Activated CD4-positive, alpha-beta T cell treated with anti-CD3 and anti-CD28 coated beads, Interleukin-2, amount 50 U/mL, for 16 hours (primary cell): Measurements from ENCODE around the gene FIS1.
A peak's percentile ranks its signal among the peaks of the same experiment; 100 is the strongest.
"Not testable (repeated sequence)": the region's sequence is repeated elsewhere in the genome, so short reads cannot be mapped to it uniquely, and the experiment has no call there.

ENCODE experiments used
- DNase-seq: peaks from one replicate; pipeline ENCODE4 v3.0.0-alpha.2; 2020

The FIS1 gene

DNA sequence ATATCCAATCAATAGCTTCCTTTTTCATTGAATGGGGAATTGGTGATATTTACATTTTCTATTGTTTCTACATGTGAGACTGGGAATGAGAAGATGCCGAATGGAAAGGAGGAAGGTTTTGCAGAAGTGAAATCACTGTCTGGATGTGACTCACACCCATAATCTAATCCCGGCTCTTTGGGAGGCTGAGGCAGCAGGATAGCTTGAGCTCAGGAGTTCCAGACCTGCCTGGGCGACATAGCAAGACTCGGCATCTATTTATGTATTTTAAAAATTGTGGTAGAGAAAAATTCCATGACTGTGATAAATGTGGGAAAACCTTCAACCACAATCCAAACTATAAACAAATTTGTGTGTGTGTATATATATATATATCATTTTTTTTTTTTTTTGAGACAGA lies 10.9 kb upstream of the FIS1 start:
- no peak for DNase-seq

DNA sequence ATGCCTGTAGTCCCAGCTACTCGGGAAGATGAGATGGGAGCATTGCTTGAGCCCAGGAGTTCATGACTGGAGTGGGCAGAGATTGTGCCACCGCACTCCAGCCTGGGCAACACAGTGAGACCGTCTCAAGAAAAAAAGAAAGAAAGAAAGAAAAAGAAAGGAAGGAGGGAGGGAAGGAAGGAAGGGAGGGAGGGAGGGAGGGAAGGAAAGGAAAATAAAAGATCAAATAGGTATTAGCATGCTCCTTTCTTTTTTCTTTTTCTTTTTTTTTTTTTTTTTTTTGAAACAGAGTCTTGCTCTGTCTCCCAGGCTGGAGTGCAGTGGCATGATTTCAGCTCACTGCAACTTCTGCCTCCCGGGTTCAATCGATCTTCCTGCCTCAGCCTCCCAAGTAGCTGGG lies 8.3 kb upstream of the FIS1 start:
- DNase-seq = not testable (repeated sequence)

DNA sequence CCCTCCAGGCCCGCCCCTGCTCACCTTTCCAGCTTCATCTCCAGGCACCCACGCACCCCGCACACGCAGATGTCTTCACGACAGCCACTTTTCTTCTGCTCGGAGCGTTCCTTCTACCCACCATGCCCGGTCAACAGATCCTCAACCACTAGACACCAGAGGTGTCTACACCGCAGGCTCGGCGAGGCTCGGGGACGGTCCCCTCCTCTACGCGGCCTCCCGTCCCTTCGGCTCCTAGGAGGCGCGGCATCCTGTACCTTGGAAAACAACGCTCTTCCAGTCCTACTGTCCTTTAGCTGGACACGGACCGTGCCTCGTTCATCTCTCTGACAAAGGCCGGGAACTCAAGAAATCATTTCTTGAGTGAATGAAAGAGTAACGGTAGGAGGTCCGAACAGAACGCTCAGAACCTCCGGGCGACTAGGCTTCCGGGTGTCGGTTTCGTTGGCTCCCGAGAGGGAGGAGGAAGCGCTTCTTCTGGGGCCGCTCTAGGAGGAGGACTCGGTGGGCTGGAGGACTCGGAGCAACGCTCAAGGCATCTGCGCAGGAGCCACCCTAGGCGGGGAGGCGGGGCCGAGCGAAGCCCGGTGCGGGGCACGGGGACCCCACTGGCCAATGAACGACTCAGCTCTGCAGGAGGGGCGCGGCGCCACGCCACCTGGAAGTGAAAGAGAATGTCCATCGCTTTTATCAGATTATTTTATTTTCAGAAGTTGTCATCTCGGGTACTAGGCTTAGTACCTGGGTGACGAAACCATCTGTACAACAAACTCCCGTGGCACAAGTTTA lies 7.2 kb upstream of the FIS1 start:
- DNase-seq = peak; percentile 99

DNA sequence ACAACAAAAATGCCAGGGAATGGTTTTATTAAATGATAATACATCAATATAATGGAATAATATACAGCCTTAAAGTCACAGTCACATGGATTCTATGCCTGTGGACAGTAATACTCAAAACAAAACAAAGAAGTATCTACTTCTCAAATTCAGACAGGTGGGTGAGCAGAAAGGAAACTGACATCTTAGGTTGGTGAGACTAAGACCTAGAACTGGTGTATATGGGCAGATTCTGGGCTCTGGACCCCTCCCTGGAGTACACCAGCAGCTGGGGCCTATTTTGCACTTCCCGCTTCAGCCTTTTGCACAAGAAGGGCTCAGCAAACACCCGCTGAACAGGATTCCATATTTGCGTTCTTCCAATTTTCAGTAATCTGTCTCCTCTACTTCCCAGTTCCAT lies 5.4 kb upstream of the FIS1 start:
- peak; percentile 38 for DNase-seq

DNA sequence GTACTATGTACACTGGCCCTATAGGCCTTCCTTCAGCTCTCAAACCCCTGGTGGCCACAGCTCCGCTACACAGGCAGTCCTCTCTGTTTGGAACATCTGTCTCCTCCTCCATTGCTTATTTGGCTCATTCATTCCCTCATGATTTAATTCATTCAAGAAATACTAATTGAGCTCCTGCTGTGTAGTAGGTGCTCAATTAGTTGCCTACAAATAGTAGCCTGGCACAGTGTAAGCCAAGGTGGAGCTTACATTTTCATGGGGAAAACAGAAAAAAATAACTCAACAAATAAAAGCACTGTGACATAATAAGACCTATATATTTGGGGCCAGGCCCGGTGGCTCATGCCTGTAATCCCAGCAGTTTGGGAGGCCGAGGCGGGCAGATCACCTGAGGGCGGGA lies 3.4 kb upstream of the FIS1 start:
- no peak for DNase-seq

DNA sequence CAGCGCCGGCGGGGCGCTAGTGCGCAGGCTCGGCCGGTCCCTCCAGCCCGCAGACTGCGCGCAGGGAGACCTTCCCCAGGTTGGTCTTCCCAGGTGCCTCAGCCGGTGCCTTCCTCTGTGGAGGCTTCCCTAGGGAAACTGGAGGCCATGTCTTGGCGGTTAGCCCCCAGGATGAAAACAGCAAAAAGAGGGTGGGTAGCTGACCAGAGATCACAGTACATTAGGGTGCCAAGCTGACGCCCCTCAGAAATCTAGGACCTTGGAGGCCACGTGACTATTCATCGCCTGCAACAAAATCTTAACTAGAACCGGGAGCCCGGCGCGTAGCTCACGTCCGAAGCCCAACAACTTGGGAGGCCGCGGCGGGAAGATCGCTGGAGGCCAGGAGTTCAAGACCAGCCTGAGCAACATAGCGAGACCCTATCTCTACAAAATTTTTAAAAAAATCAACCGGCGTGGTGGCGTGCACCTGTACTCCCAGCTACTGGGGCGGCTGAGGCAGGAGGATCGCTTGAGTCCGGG lies 327 bp upstream of the FIS1 start:
- no peak for DNase-seq

DNA sequence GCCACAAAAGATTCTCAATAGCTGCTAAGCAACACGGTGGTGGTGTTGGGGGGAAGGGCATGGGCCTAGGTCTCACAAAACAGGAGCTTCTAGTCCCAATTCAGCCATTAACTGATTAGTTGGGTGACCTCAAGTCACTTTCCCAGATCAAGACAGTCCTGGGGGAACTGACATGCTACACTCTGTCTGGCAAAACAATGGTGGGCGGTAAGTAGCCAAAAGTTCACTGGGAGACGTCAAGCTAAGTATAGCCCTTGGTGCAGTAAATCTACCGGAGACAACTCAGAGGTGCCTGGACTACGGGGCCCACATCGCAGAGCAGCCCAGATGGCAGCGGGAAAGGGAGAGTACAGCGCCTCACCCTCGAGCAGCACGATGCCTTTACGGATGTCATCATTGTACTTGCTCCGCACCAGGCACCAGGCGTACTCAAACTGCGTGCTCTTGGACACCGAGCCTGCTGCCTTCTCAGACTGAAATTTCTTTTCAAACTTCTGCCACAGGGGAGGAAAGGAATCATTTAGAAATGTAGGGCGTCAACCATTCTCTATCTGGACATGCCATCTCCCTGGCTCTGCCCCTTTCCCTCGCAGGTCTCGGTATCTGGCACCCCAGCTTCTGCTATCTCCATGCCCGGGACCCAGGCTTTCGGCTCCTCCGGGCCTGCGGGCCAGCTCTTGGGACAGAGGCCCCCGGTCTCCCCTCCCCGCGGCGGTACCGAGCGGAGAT lies 1.1 kb downstream of the FIS1 start:
- DNase-seq = peak; percentile 19

DNA sequence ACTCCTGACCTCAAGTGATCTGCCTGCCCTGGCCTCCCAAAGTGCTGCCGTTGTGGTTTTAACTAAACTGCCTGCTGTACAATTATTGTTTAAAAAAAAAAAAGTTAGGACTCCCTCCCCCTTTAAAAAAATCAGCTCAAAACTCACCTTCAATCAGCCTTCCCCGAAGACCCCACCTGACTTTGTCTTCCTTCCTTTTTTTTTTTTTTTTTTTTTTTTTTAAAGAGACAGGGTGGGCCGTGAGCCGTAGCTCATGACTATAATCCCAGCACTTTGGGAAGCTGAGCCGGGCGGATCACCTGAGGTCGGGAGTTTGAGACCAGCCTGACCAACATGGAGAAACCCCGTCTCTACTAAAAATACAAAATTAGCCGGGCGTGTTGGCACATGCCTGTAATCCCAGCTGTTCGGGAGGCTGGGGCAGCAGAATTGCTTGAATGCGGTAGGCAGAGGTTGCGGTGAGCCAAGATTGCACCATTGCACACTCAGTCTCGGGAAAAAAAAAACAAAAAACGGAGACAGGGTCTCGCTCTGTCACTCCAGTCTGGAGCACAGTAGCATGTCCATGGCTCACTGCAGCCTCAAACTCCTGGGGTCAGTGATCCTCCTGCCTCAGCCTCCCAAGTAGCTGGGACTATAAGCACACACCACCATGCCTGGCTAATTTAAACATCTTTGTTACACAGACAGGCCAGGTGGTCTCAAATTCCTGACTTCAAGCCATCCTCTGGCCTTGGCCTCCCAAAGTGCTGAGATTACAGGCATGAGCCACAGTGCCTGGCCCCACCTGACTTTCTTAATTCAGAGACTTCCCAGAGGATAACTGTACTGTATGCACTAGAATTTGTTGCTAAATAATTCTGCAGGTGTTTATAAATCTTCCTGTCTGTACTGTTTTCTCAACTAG lies 3.2 kb downstream of the FIS1 start:
- no peak for DNase-seq

DNA sequence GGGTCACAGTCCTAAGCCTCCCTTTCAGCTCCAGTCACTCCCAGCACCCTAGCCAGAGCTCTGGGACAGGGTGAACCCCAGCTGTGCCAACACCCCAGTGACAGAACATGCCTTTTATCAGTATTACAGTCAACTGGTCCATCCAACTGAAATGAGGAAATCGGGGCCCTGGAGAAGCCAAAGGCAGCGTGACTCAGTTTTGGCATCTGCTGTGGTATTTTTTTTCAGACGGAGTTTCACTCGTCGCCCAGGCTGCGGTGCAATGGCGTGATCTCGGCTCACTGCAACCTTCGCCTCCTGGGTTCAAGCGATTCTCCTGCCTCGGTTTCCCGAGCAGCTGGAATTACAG lies 3.9 kb downstream of the FIS1 start:
- no peak for DNase-seq

DNA sequence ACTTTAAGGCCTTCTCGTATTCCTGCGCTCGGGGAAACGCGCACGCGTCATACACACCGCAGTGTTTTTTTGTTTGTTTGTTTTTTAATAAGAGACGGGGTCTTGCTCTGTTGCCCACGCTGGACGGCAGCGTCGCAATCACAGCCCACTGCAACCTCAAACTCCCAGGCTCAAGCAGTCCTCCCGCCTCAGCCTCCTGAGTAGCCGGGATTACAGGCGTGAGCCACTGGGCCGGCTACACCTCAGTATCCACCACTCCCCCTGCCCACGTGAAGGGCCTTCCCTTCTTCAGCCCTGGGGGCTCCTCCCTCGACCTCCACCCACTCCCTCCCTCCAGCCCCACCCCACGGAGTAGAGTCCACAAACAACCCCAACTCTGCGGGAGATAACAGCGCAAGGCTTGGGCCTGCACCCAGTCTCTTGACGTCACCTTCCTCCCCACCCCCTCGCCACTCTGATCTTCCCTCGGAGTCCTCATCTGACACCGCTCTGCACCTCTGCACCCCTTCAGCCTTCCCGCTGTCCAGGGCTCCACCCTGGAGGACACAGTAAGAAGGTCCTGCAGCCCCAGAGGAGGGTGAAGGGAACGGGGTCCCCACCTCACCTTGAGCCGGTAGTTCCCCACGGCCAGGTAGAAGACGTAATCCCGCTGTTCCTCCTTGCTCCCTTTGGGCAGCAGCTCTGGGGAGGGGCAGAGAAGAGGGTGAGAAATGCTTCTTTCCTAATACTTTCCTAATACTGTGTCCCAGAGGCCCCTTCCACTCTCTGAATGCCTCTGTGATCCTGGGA lies 4.5 kb downstream of the FIS1 start:
- no peak for DNase-seq

DNA sequence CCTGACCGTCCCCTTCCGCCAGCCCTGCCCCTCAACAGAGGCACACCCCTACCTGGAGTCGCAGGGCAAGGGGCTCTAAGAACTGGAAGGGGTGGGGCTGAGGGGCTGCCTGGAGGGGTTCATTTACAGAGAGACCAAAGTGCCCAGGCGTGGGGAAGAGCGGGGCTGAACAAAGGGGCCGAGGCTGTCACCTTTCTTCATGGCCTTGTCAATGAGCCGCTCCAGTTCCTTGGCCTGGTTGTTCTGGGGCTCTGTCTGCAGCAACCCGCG lies 5.0 kb downstream of the FIS1 start:
- DNase-seq = no peak

DNA sequence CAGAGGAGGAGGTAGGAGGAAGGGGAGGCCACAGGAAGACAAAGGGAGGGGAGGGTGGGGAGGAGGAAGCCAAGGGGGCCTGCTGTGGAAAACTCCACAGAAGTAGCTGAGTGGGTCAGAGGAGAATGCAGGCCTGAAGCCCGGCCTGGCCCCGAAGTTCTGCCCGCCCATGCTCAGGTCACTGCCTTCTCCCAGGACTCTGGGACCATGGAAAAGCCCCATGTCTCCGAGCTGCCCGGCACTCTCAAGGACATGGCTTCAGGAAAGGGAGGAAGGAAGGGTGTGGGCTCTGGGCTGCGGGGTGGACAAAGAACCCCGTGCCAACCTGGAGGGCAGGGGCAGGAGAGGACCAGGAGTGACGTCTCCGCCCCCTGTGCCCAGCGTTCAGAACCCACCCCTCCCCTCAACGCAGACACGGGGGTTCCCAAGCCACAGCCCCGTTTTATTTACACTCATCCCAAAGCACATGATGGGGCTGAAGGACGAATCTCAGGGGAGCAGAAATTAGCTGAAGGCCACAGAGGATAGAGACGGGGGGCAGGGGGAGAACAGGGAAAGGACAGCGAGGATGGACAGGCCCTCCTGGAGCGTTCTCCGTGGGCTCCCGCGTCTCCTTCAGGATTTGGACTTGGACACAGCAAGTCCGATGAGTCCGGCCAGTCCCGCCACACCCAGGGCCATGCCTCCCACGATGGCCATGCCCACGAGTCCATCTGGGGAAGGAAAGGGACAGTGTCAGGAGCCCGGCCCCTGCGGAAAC lies 5.5 kb downstream of the FIS1 start:
- no peak for DNase-seq

DNA sequence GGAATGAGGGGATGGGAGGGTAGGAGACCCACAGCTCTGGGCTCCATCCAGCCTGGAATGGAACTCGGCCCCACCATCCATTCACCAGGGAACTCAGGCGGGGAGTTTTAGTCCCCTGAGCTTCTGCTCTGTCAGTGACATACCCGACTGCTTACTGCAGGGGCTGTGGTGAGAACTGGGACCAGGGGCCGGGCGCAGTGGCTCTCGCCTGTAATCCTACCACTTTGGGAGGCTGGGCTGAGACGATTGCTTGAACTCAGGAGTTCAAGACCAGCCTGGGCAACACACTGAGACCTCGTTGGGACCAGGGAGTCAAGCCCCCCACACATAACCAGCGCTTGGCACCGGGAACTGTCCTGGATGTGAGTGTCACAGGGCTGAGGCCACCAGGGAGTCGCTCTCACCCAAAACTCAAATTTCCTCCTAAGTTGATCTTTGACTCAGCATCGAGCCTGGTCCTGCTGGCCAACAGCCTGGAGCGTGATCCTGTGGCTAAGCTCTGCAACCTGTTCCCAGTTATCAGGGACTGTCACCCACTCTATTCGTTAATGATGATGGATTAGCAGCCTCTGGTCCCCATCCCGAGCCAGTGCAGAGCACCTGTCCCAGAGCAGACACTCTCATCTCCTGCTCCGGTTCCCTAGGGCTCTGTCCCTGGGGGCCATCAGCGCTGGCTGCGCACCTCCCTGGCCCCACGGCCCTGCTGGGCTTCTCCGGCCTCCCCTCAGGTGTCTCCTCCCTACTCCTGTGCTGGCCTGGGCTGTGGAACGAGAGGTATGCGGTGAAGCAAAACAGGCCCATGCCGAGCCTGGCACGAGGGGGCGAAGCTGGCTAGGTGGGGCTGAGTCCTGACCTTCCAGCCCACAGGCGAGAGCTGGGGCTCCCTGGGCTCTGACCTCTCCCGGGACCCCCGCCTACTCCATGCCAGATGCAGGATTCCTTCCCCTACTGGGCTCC lies 6.4 kb downstream of the FIS1 start:
- no peak for DNase-seq

DNA sequence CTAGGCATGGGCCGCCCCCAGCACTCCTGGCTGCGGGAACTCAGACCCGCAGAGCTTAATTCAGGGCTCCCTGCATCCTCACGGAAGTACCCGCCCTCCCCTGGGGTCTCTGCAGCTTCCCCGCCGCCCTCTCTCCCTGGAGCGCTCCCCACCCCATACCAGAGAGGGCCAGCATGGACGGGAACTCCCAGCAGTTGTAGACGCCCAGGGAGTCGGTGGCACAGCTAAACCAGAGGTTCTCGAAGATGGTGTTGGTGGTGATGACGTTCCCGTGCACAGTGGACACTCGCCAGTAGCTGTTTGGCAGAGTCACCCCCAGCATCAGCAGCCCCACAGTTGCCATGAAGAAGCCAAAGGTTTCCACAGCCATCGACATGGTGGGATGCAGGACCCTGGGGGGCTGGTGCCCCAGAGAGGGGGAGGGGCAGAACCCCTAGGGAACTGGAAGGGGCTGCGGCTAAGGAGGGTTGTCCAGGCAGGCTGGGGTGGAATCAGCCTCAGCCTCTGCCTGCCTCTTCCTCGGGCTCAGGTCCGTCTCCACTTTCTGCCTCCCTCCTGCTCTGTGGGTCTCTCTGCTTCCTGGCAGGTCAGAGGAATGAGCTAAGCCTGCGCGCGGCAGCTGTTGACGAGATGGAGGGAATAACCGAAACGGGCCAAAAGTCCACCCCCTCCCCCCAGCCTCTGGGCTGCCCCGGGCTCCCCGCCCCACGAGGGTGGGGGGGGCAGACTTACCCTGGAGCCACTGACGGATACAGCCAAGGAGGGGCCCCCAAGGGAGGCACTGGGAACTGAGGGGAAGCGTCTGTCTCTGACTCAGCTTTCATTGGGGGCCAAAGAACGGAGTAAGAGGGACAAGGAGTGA lies 7.4 kb downstream of the FIS1 start, which contains the start of gene CLDN15:
TSS of gene CLDN15 (minus strand) at position 597 of the 862 bp plus-strand sequence. CDS start at position 376, 221 bp downstream.
- no peak for DNase-seq

DNA sequence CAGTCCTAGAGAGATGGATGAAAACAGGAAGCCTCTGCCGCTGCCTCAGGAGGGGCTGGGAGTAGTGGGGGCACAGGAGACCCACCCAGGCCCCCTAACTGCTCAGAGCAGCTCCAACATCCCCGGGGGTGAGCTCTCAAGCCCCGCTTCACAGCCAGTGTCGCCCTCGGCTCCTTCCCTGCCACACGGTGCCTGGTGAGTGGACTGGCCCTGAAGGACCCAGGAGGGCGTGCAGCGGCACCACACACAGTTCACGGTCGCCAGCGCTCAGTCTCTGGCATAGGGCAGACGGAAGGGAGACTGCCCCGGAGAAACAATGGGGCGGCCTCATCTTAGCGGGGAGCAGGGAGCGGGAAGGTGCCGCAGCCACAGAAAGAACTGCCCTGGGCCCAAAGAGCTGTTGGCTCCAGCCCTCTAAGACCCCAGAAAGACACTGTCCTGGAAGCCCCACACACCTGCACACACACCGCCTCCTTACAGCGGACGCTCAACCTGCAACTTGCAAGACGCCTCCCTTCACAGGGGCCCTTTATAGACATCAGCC lies 8.5 kb downstream of the FIS1 start:
- no peak for DNase-seq

DNA sequence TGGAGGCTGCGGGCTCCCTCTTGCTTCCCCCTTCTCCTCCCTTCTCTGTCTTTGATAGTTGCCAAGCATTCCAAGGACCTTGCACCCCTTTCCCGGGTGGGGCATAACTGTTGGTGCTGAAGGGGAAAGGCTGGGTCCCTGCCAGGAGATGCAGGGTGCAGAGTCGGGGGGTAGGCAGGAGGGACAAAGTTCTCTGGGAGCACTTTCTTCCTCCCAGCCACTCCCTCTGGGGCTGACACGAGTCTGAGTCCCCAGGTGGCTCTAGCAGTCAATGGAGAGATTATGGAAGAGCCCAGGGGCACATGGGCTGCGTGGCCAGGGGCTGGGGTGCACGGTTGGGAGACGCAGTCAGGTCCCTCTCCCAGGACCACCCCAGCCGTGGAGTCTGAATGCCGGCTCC lies 9.4 kb downstream of the FIS1 start:
- DNase-seq = no peak

DNA sequence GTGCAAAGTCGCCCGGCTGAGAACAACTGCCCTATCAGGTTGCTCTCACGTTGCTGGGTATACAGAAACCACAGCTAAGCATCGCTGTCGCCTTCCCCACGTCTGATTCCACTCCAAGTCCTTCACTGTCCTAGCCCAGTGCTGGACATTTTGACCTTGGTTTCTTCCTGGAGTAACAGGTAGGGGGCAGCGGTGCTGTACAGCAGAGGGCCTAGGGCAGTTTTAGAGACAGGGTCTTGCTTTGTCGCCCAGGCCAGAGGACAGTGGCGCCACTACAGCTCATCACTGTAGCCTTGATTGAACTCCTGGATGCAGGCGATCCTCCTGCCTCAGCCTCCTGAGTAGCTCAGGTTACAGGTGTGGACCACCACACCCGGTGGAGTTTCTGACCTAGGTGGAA lies 9.8 kb downstream of the FIS1 start:
- DNase-seq = no peak

DNA sequence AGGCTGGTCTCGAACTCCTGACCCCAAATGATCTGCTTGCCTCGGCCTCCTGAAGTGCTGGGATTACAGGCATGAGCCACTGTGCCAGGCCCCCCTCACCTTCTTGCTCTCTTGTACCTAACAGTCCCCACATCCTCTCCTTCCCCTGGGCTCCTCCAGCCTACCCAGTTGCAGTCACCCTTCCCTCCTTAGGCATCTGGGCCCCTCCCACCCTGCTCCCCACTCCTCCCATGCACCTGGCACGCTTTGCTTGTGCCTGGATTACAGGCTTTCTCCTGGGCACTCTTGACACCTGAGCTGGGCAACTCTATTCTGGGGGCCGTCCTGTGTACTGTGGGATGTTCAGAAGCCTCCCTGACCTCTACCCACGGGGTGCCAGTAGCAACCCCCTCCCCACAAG lies 10.2 kb downstream of the FIS1 start:
- DNase-seq = no peak

DNA sequence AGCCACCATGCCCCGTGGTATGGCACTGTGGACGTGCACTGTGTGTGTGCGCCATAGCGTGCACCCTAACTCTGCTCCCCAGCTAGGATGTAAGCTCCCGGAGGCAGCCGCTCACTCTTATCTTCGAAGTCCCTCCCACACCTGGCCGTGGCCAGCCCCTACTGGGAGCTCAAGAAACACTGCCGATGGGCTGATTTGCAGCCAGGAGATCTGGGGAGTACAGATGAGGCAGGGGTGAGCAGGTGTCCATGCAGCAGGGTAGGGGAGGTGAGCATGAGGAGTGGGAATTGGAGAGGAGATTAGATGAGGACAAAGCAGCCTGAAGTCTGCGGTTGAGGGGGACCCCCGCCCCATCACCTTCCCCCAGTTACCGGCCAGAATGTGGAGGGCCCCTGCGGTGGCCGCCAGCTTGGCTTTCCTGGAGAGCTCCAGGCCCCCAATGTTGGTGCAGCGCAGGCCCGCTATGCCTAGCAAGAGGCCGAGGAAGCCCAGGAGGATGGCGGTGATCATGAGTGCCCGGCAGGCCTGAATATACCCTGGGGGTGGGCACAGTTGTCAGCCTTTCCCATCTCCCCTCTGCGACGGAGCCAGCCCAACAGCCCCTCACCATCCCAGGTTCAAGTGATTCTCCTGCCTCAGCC lies 10.9 kb downstream of the FIS1 start:
- DNase-seq = no peak
